HUES6 (cell line): ENCODE results near the gene MFGE8.

Source experiments
- H3K27ac ChIP-seq: 2 replicates; pipeline ENCODE4 v1.7.0; 2013; ENCODE audit warnings: low read depth, mild to moderate bottlenecking, low read length, inconsistent platforms
- H3K27me3 ChIP-seq: 2 replicates; pipeline ENCODE4 v1.6.1; 2013; ENCODE audit warnings: low read length; ENCODE audit not compliant: control insufficient read depth, insufficient read depth
- H3K36me3 ChIP-seq: 2 replicates; pipeline ENCODE4 v1.6.1; 2013; ENCODE audit warnings: low read length; ENCODE audit not compliant: control insufficient read depth, insufficient read depth
- H3K4me1 ChIP-seq: 2 replicates; pipeline ENCODE4 v1.6.1; 2013; ENCODE audit warnings: low read length; ENCODE audit not compliant: control insufficient read depth, insufficient read depth
- H3K4me3 ChIP-seq: 2 replicates; pipeline ENCODE4 v1.5.1; 2013; ENCODE audit warnings: low read depth, low read length
- H3K9ac ChIP-seq: one replicate; pipeline ENCODE4 v1.6.1; 2013; ENCODE audit warnings: mild to moderate bottlenecking, low read length
- H3K9me3 ChIP-seq: 2 replicates; pipeline ENCODE4 v1.6.1; 2013; ENCODE audit warnings: low read depth, low read length; ENCODE audit not compliant: control insufficient read depth, insufficient read depth

MFGE8 gene

GRCh38 chr15:88897142-88897455 lies 16.1 kb downstream of the MFGE8 start:
- peaks cover 32% of the 10 kb centered on the region for H3K36me3 ChIP-seq
- no peak overlapping the region for H3K27ac ChIP-seq
- peaks cover 22% of the 10 kb centered on the region for H3K27me3 ChIP-seq
- H3K4me3 ChIP-seq: no peak overlapping the region
- H3K9me3 ChIP-seq: no peaks in the 10 kb centered on the region
- peaks cover 30% of the 10 kb centered on the region for H3K4me1 ChIP-seq
- H3K9ac ChIP-seq: peak overlapping the region; percentile 20

GRCh38 chr15:88896333-88897033 lies 16.7 kb downstream of the MFGE8 start:
- H3K4me1 ChIP-seq: peaks cover 30% of the 10 kb centered on the region
- no peak overlapping the region for H3K4me3 ChIP-seq
- peaks cover 26% of the 10 kb centered on the region for H3K36me3 ChIP-seq
- H3K9ac ChIP-seq: no peak overlapping the region
- no peaks in the 10 kb centered on the region for H3K9me3 ChIP-seq
- H3K27me3 ChIP-seq: peaks cover 22% of the 10 kb centered on the region
- H3K27ac ChIP-seq: no peak overlapping the region

- Histone ChIP-seq H3K4me3 (peak within 1 kb of the TSS; percentile 60), H3K27me3 (peaks cover 22% of the 10 kb centered on the region), H3K27ac (no peak within 1 kb of the TSS), H3K4me1 (peaks cover 30% of the 10 kb centered on the region), H3K36me3 (peaks cover 12% of the 10 kb centered on the region), H3K9me3 (no peaks in the 10 kb centered on the region), H3K9ac (no peak within 1 kb of the TSS)
These were observed 18.1 kb downstream of the MFGE8 start, which contains the start of gene HAPLN3 for GRCh38 chr15:88894819-88895767. Gene HAPLN3 (minus strand): TSS chr15:88895544. CDS start chr15:88887298, 8,246 bp downstream.

GRCh38 chr15:88894348-88894818 lies 18.8 kb downstream of the MFGE8 start:
- H3K9ac ChIP-seq: no peak overlapping the region
- no peak overlapping the region for H3K27ac ChIP-seq
- H3K9me3 ChIP-seq: no peaks in the 10 kb centered on the region
- peaks cover 7% of the 10 kb centered on the region for H3K36me3 ChIP-seq
- H3K4me3 ChIP-seq: peak overlapping the region; percentile 60
- peaks cover 30% of the 10 kb centered on the region for H3K4me1 ChIP-seq
- H3K27me3 ChIP-seq: peaks cover 22% of the 10 kb centered on the region

GRCh38 chr15:88891540-88892254 lies 21.5 kb downstream of the MFGE8 start:
- Histone ChIP-seq H3K4me3 (no peak overlapping the region), H3K9ac (no peak overlapping the region), H3K36me3 (peaks cover 3% of the 10 kb centered on the region; the same call in 1 of the 2 replicates), H3K4me1 (peaks cover 11% of the 10 kb centered on the region), H3K27me3 (peaks cover 21% of the 10 kb centered on the region), H3K9me3 (no peaks in the 10 kb centered on the region), H3K27ac (no peak overlapping the region)

GRCh38 chr15:88890495-88890894 lies 22.7 kb downstream of the MFGE8 start:
- no peak overlapping the region for H3K9ac ChIP-seq
- no peaks in the 10 kb centered on the region for H3K9me3 ChIP-seq
- peaks cover 1% of the 10 kb centered on the region; the same call in 1 of the 2 replicates for H3K4me1 ChIP-seq
- H3K27ac ChIP-seq: no peak overlapping the region
- H3K4me3 ChIP-seq: no peak overlapping the region
- H3K36me3 ChIP-seq: peaks cover 3% of the 10 kb centered on the region; the same call in 1 of the 2 replicates
- H3K27me3 ChIP-seq: peaks cover 15% of the 10 kb centered on the region

GRCh38 chr15:88888719-88889118 lies 24.5 kb downstream of the MFGE8 start:
- Histone ChIP-seq H3K36me3 (peaks cover 3% of the 10 kb centered on the region; the same call in 1 of the 2 replicates), H3K27me3 (no peaks in the 10 kb centered on the region), H3K4me3 (no peak overlapping the region), H3K4me1 (peaks cover 5% of the 10 kb centered on the region), H3K9me3 (no peaks in the 10 kb centered on the region), H3K27ac (no peak overlapping the region), H3K9ac (no peak overlapping the region)

- Histone ChIP-seq H3K27ac (no peak overlapping the region), H3K36me3 (no peaks in the 10 kb centered on the region; the same call in 1 of the 2 replicates), H3K9me3 (no peaks in the 10 kb centered on the region), H3K4me3 (no peak overlapping the region), H3K27me3 (no peaks in the 10 kb centered on the region), H3K4me1 (peaks cover 5% of the 10 kb centered on the region), H3K9ac (no peak overlapping the region)
These were observed 26.1 kb downstream of the MFGE8 start for GRCh38 chr15:88887068-88887580.

GRCh38 chr15:88882785-88883184 lies 30.4 kb downstream of the MFGE8 start:
- Histone ChIP-seq H3K4me1 (peaks cover 5% of the 10 kb centered on the region), H3K9me3 (no peaks in the 10 kb centered on the region), H3K27me3 (no peaks in the 10 kb centered on the region), H3K4me3 (no peak overlapping the region), H3K9ac (no peak overlapping the region), H3K27ac (no peak overlapping the region), H3K36me3 (peaks cover 3% of the 10 kb centered on the region; the same call in 1 of the 2 replicates)

- H3K36me3 ChIP-seq: peaks cover 3% of the 10 kb centered on the region; the same call in 1 of the 2 replicates
- H3K27ac ChIP-seq: no peak overlapping the region
- no peaks in the 10 kb centered on the region for H3K9me3 ChIP-seq
- H3K4me1 ChIP-seq: peaks cover 5% of the 10 kb centered on the region
- no peak overlapping the region for H3K9ac ChIP-seq
- H3K27me3 ChIP-seq: no peaks in the 10 kb centered on the region
- no peak overlapping the region for H3K4me3 ChIP-seq
These were observed 31.4 kb downstream of the MFGE8 start for GRCh38 chr15:88881775-88882174.
